Measurements from ENCODE around the gene NTN1.

The NTN1 gene

DNA sequence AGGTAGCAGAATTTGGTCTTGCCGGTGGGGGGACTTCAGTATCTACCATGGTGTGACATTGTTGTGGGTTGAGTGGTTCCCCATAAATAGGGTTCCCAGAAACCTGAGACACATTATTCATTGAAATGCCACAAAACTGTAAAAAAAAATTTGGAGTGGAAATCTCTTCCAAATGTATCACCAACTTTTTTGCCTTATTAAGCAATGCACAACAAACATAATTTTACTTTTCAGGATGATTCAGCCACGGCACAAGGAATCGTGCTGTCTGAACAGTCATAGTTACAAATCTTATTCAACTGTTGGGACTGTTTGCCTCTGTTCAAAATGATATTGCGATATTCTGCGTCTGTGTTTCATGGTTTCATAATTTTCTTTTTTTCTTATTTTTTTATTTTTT is 181.2 kb downstream of the NTN1 start:
- no peak for DNase-seq

GRCh38 chr17:9203771-9204425 is 182.6 kb downstream of the NTN1 start:
- peak in 1 of 2 experiments; percentile 3 for DNase-seq

GRCh38 chr17:9204637-9205329 is 183.5 kb downstream of the NTN1 start:
- DNase-seq, result peak; percentile 9 to 23

DNA sequence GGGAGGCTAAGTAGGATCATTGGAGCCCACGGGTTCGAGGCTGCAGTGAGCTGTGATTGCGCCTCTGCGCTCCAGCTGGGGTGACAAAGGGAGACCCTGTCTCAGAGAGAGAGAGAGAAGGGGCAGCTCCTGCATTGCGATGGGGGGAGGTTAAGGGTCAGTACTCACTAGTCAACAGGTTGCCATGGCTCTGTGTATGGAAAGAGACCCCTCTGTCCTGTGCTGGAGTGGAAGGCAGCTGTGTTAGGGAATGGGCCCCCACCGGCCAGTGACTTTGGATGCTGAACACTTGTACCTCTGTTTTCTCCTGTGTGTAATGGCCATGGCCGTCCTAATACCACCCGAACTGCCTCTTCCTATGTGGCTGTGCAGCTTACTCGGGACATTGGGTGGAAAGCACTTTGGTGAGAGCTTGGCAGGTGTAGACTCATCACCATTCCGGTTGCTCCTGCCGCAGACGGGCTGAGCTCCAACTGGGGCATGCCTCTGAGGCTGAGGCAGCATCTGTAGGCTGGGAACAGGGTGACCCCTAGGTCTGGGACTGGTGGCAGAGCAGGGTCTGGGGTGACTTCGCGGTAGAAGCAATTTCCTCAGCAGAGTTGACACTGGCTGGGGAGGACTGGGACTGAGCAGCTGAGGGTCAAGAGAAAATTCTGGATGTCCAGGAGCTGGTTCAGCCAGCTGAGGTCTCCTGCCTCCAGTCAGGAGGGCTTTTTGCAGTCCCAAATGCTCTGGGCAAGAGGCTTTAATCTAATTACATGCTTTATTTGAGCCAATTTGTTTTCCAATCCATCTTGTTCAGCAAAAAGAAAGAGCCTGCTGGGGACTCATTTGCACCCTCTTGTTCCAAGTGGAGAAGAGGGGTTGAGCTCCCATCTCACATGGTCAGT is 184.5 kb downstream of the NTN1 start:
- DNase-seq, result no peak

- DNase-seq, result no peak
Observed at GRCh38 chr17:9206410-9206703, 185.0 kb downstream of the NTN1 start.

DNA sequence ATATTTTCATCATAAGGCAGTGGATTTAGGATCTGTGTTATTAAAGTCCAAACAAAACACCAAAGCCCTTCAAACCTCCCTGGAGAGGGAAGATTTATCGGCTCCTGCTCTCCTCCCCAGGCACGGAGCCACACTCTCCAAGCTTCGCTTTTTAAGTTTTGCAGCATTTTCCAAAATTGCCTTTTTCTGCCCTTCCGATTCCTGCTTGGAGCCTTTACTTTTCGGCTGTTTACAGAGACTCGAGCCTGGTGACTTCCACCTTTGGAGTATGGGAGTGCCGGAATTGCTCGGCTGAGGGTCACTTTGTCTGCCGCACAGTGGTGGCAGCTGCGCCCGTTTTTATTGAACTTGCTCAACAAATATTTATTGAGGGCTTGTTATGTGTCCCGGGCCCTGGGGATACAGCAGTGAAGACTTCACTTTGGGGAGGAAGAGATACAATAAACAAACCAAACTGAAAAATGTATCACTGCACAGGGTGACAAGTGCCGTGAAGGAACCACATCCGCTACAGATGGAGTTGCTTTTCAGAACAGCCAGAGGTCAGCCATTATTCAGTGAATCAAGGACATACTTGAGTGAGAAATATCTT is 185.5 kb downstream of the NTN1 start:
- DNase-seq, result no peak

GRCh38 chr17:9208381-9209105 is 187.2 kb downstream of the NTN1 start:
- no peak for DNase-seq

DNA sequence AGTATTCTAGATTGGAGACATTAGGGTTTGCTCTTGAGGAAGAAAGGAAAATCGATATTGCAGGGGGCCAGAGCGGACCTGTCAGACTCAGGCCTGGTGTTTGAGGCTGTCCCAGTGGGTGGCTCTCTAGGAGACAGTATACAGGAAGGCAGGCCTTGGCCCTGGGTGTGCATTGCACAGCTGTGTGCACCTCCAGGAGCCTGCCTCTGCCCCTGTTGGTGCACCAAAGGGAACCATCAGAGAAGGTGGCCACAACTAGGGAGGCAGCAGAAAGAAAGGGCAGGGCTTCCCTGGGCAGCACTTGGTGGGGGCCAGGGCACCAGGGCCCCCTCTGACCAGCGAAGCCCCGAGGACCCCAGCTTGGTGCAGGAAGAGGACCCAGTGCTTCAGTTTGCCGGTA is 188.0 kb downstream of the NTN1 start:
- DNase-seq, result no peak

- no peak for DNase-seq
Observed at GRCh38 chr17:9209781-9210370, 188.6 kb downstream of the NTN1 start.

DNA sequence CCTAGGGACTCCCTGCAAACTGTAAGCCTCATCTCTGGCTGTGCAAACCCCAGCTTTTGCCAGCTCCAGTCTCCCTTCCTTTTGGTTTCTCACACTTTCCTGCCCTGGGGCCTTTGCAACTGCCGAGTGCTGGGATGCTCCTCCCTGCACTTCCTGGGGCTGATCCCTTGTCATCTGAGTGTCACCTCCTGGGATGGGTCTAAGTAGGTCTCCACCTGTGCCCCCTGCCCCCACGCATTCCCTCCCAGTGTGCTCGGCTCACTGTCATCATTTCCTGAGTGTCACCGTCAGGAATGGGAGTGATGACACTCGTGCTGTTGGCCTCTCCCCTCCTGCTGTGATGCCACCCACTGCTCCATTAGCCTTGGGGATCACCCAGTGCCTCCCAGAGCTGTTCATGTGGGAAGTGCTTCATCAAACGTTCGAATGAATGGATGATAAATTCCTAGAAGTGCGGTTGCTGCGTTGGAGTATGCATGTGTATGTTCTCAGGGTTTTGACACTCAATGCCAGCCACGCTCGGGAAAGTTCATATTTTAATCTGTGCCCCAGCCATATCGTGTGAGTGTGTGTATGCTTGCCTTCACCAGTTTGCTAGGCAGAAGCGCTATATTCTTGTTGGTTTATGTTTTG is 189.9 kb downstream of the NTN1 start:
- peak; percentile 15 to 35 for DNase-seq

- DNase-seq, result no peak
Observed at GRCh38 chr17:9212376-9213302, 191.3 kb downstream of the NTN1 start.

GRCh38 chr17:9213303-9213640 is 192.0 kb downstream of the NTN1 start:
- DNase-seq, result no peak

- no peak for DNase-seq
Observed at GRCh38 chr17:9215465-9215864, 194.2 kb downstream of the NTN1 start.

DNA sequence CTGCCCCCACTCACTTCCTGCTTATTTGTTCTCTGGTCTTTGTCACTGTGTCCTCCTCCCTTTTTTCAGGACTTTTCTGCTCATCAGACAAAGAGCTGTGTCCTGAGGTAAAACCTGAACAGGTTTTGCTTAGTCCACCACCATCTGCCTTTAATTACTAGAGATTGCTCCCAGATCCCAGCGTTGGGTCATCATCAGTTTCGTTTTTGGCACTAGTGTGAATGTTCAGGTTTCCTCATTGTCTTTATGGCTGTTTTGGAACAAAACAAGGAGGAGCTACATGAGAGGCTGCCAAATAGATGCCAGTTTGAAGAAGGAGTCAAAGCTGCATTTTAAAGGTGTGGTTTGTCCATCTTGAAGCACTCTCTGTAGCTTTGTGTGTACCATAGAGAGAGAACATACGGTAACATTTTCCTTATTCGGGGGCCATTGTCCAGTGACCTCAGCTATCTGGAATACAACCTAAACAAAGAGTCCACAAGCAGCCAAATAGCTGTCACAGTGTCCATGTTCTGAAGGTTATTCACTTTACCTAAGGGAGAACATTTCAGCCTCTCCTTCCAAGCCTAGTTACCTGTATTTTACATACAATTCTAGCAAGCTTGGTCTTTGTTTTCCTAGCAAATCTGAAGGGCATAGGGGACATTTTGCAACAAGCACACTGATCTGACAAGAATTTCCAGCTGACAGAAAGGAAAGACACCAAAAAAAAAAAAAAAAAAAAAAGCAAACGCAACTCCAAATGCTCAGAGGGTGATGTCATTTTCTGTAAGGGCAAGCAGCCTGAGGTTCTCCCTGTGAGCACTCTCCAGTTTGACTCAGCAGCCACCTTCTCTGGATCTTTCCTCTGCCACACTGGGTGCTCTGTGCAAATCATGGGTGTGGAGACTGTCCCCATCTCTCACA is 196.1 kb downstream of the NTN1 start:
- DNase-seq, result no peak

DNA sequence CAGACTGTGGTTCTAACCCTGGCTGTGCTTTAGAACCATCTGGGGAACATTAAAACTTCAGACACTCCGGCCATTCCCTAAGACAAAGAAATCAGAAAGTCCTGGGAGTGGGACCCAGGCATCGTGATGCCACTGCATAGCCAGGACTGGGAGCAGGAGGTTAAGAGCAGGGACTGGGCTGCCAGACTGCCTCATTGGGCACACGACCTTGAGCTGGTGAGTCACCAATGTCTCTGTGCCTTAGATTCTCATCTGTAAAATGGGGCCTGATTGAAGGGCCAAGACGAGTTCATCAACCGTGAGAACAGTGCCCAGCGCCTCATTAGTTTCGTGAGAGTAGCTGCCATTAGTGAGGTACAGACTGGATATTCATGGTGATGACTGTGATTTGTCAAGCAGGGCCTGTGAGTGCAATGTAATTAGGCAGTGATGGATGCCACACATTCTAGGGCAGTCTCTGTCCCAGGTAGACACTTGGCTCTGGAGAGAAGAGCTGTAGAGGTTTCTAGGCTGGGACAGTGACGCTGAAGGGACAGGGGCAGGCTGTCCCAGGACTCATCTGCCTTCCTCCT is 196.8 kb downstream of the NTN1 start:
- DNase-seq, result no peak

DNA sequence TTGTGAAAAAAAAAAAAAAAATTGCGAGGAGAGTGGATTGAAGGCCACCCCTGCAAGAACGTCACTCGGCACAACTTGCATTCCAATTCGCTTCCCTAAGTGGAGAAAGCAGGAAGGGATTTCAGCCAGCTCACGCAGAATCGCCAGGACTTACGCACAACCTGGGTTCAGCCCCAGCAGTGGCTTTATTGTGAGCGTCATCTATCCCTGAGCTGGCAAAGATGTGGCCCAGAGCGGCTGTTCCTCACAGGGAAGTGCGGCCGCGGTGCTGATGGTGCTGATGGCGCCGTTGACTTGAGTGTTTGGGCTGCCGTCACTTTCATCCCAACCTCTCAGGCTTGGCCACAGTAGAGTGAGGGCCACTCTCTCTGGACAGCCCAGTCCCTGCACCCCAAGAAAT is 197.6 kb downstream of the NTN1 start:
- no peak for DNase-seq

DNA sequence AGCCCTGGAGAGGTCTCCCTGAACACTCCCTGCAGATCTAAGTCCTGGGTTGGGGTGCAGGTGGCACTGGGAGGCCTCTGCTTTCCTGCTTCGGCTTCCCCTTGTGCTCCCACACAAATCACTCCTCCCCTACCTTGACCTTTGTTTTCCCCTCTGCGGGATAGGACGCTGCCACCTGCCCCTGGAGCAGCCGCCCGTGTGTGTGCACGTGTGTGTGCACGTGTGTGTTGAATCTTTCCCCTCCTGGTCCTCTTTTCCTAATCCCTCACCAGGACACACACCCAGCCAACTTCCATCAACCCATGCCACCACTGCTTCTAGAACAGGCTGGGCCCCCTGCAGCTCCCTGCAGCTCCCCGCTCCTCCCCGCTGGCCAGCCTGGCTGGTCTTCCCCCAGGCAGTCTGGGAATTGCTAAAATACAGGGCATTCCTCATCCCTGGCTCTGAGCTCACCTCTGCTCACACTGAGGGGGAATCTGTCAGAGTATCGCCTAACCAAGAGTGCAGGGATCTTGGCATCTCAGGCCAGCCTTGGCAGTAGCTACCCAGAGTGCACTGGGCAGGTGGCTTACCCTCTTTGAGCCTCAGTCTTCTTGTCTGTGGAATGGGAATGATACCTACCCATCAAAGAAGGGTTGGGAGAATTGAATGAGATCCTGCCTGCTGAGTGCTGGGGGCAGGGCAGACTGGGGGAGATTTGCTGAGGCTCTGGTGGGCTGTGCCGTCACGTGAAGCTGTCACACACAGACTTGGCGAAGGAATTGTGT is 198.5 kb downstream of the NTN1 start:
- DNase-seq, result no peak

GRCh38 chr17:9220398-9221146 is 199.3 kb downstream of the NTN1 start:
- no peak for DNase-seq

All from Kasumi-1 (cell line).